H9 (cell line): ENCODE results near the gene GSG1L. TPM values are rescaled to one million over a fixed set of nuclear protein-coding genes. Genes with fewer than 3 reads are reported as not detected.

ENCODE experiments used
- DNase-seq: peaks from one replicate; pipeline ENCODE4 v3.0.0-alpha.2; 2017
- H2AFZ ChIP-seq: one replicate; pipeline ENCODE4 v1.6.1; 2013; ENCODE audit warnings: mild to moderate bottlenecking, low read length, control low read depth, moderate library complexity
- H2AK5ac ChIP-seq: 2 replicates; pipeline ENCODE4 v1.6.1; 2013; ENCODE audit warnings: low read length, control low read depth, mixed read lengths; ENCODE audit not compliant: insufficient read length
- H2BK120ac ChIP-seq: one replicate; pipeline ENCODE4 v1.6.1; 2013; ENCODE audit warnings: low read depth, mild to moderate bottlenecking, low read length, control low read depth, inconsistent platforms; ENCODE audit not compliant: poor library complexity, severe bottlenecking
- H2BK12ac ChIP-seq: 2 replicates; pipeline ENCODE4 v1.6.1; 2013; ENCODE audit warnings: low read length, control low read depth, mixed read lengths, low read depth; ENCODE audit not compliant: insufficient read length
- H2BK15ac ChIP-seq: 2 replicates; pipeline ENCODE4 v1.6.1; 2013; ENCODE audit warnings: low read depth, low read length, control low read depth
- H2BK20ac ChIP-seq: one replicate; pipeline ENCODE4 v1.6.1; 2013; ENCODE audit warnings: low read depth, mild to moderate bottlenecking, low read length, control low read depth, inconsistent platforms; ENCODE audit not compliant: poor library complexity, severe bottlenecking
- H2BK5ac ChIP-seq: 2 replicates; pipeline ENCODE4 v1.6.1; 2013; ENCODE audit warnings: low read length, control low read depth, mixed read lengths; ENCODE audit not compliant: insufficient read length
- H3K14ac ChIP-seq: 2 replicates; pipeline ENCODE4 v1.6.1; 2013; ENCODE audit warnings: low read length, control low read depth; ENCODE audit not compliant: insufficient read depth
- H3K18ac ChIP-seq: 2 replicates; pipeline ENCODE4 v1.6.1; 2013; ENCODE audit warnings: low read depth, mild to moderate bottlenecking, mixed read lengths, low read length, control low read depth; ENCODE audit not compliant: insufficient read length
- H3K23ac ChIP-seq: 2 replicates; pipeline ENCODE4 v1.6.1; 2013; ENCODE audit warnings: low read length, control low read depth, mixed read lengths, low read depth; ENCODE audit not compliant: insufficient read length
- H3K23me2 ChIP-seq: 2 replicates; pipeline ENCODE4 v1.6.1; 2013; ENCODE audit warnings: low read depth, mild to moderate bottlenecking, mixed read lengths, low read length, control low read depth; ENCODE audit not compliant: insufficient read length, poor library complexity, severe bottlenecking
- H3K27ac ChIP-seq: 2 replicates; pipeline ENCODE4 v1.5.1; 2013; ENCODE audit warnings: low read length, control low read depth, mixed read lengths, low read depth; ENCODE audit not compliant: insufficient read length
- H3K27me3 ChIP-seq: 2 replicates; pipeline ENCODE4 v1.6.1; 2013; ENCODE audit warnings: low read length, control low read depth, inconsistent platforms; ENCODE audit not compliant: insufficient read depth
- H3K4ac ChIP-seq: 2 replicates; pipeline ENCODE4 v1.6.1; 2013; ENCODE audit warnings: low read depth, mild to moderate bottlenecking, control low read depth, inconsistent platforms, low read length, moderate library complexity
- H3K4me1 ChIP-seq: 2 replicates; pipeline ENCODE4 v1.6.1; 2013; ENCODE audit warnings: low read length, control low read depth, inconsistent platforms; ENCODE audit not compliant: insufficient read depth
- H3K4me2 ChIP-seq: 2 replicates; pipeline ENCODE4 v1.6.1; 2013; ENCODE audit warnings: low read length, control low read depth, mixed read lengths; ENCODE audit not compliant: insufficient read length, insufficient read depth
- H3K56ac ChIP-seq: 2 replicates; pipeline ENCODE4 v1.6.1; 2013; ENCODE audit warnings: low read depth, mild to moderate bottlenecking, mixed read lengths, low read length, control low read depth; ENCODE audit not compliant: insufficient read length
- H3K79me1 ChIP-seq: 2 replicates; pipeline ENCODE4 v1.6.1; 2013; ENCODE audit warnings: low read depth, mild to moderate bottlenecking, moderate library complexity, low read length, control low read depth, inconsistent platforms; ENCODE audit not compliant: insufficient read depth, poor library complexity, severe bottlenecking
- H3K79me2 ChIP-seq: 2 replicates; pipeline ENCODE4 v1.6.1; 2013; ENCODE audit warnings: low read length, control low read depth, inconsistent platforms; ENCODE audit not compliant: insufficient read depth
- H3K9ac ChIP-seq: 2 replicates; pipeline ENCODE4 v1.6.1; 2013; ENCODE audit warnings: low read length, control low read depth, mixed read lengths; ENCODE audit not compliant: insufficient read length; ENCODE audit errors: extremely low read depth
- H3K9me3 ChIP-seq: one replicate; pipeline ENCODE4 v1.6.1; 2013; ENCODE audit warnings: low read depth, low read length, inconsistent platforms; ENCODE audit not compliant: control insufficient read depth
- H3T11ph ChIP-seq: one replicate; pipeline ENCODE4 v1.6.1; 2013; ENCODE audit warnings: mild to moderate bottlenecking, low read length, control low read depth, inconsistent platforms
- H4K20me1 ChIP-seq: one replicate; pipeline ENCODE4 v1.6.1; 2013; ENCODE audit not compliant: control insufficient read depth, insufficient read length, insufficient read depth
- H4K5ac ChIP-seq: 2 replicates; pipeline ENCODE4 v1.6.1; 2013; ENCODE audit warnings: low read depth, mild to moderate bottlenecking, mixed read lengths, low read length, control low read depth; ENCODE audit not compliant: insufficient read length
- H4K8ac ChIP-seq: replicated peaks from 2 replicates; pipeline ENCODE4 v1.6.1; 2013; ENCODE audit warnings: low read length, control low read depth, mixed read lengths, low read depth; ENCODE audit not compliant: insufficient read length
- H4K91ac ChIP-seq: 2 replicates; pipeline ENCODE4 v1.6.1; 2013; ENCODE audit warnings: low read depth, mild to moderate bottlenecking, moderate library complexity, mixed read lengths, low read length, control low read depth; ENCODE audit not compliant: insufficient read length
- H3K27ac Mint-ChIP-seq, 3 experiments: 2 replicates in 2 of 3; 3 replicates in 1 of 3; pipeline ENCODE4 v1.8.0; 2020 to 2021; ENCODE audit warnings: mixed read lengths in 3 of 3, mild to moderate bottlenecking in 1 of 3, moderate library complexity in 1 of 3
- H3K27me3 Mint-ChIP-seq: 2 replicates; pipeline ENCODE4 v1.8.0; 2021; ENCODE audit warnings: low read depth, mild to moderate bottlenecking, moderate library complexity, mixed read lengths
- H3K36me3 Mint-ChIP-seq, 3 experiments: 2 replicates in 2 of 3; 3 replicates in 1 of 3; pipeline ENCODE4 v1.8.0; 2020 to 2021; ENCODE audit warnings: low read depth in 3 of 3, mixed read lengths in 3 of 3; ENCODE audit not compliant: insufficient read depth in 1 of 3
- H3K4me1 Mint-ChIP-seq, 2 experiments: 2 replicates each; pipeline ENCODE4 v1.8.0; 2020; ENCODE audit warnings: mixed read lengths in 2 of 2
- H3K4me3 Mint-ChIP-seq, 2 experiments: 2 replicates in 1 of 2; 3 replicates in 1 of 2; pipeline ENCODE4 v1.8.0; 2020 to 2021; ENCODE audit warnings: mild to moderate bottlenecking in 2 of 2, mixed read lengths in 2 of 2, moderate library complexity in 1 of 2
- H3K9me3 Mint-ChIP-seq, 2 experiments: 2 replicates in 1 of 2; 3 replicates in 1 of 2; pipeline ENCODE4 v1.8.0; 2020; ENCODE audit warnings: mild to moderate bottlenecking in 2 of 2, mixed read lengths in 2 of 2, moderate library complexity in 1 of 2
- CTCF ChIP-seq: fragments of 200-600 bp; sonication (generic); conservative IDR thresholded peaks from 3 replicates; pipeline ENCODE4 v1.8.0; 2021; ENCODE audit warnings: antibody characterized with exemption, mild to moderate bottlenecking
- WGBS: extraction: QIAGEN DNeasy Blood & Tissue Kit; methylation state at CpG from one replicate; pipeline ENCODE4 v1.1.7; 2013; ENCODE audit warnings: missing lambda C conversion rate, low lambda C conversion rate, mixed read lengths; ENCODE audit not compliant: insufficient read length; ENCODE audit errors: extremely low coverage; 5-methylcytosine and 5-hydroxymethylcytosine counted together
- total RNA-seq: library from RNA; stranded (reverse); gene quantifications from 2 replicates; pipeline ENCODE4 v1.2.1, GENCODE V29; 2021

The GSG1L gene
- total RNA-seq, 1 experiment from 2014 or later, result 0.35 TPM

GRCh38 chr16:28068976-28069375 lies 5.5 kb upstream of the GSG1L start:
- Histone ChIP-seq H2BK20ac (no peak overlapping the region), H3T11ph (no peak overlapping the region), H4K8ac (no peak overlapping the region), H3K79me1 (no peaks in the 10 kb centered on the region), H4K5ac (no peak overlapping the region), H4K91ac (no peak overlapping the region), H4K20me1 (no peaks in the 10 kb centered on the region), H3K79me2 (no peaks in the 10 kb centered on the region), H2BK5ac (no peak overlapping the region), H3K18ac (no peak overlapping the region), H3K4me1 (no peaks in the 10 kb centered on the region), H2BK15ac (no peak overlapping the region), H2AFZ (no peak overlapping the region), H3K56ac (no peak overlapping the region), H3K23me2 (no peaks in the 10 kb centered on the region), H3K27ac (no peak overlapping the region), H3K9me3 (no peaks in the 10 kb centered on the region), H3K9ac (no peak overlapping the region), H3K27me3 (peaks cover 4% of the 10 kb centered on the region; the same call in 1 of the 2 replicates), H3K23ac (no peak overlapping the region), H3K14ac (no peak overlapping the region), H3K4me2 (no peak overlapping the region), H3K4ac (no peak overlapping the region), H2AK5ac (no peak overlapping the region), H2BK12ac (no peak overlapping the region), H2BK120ac (no peak overlapping the region)
- WGBS, result no CpG with 5 or more reads among the region's 7 CpGs
- H3K36me3 Mint-ChIP-seq, result no peaks in the 10 kb centered on the region
- no peak overlapping the region for H3K4me3 Mint-ChIP-seq
- H3K27ac Mint-ChIP-seq, result no peak overlapping the region; a peak in 1 of 7 replicates
- H3K4me1 Mint-ChIP-seq, result peaks cover 4 to 5% of the 10 kb centered on the region in 2 experiments; a peak in 1 of 4 replicates
- no peaks in the 10 kb centered on the region; a peak in 1 of 5 replicates for H3K9me3 Mint-ChIP-seq
- H3K27me3 Mint-ChIP-seq, result peaks cover 41% of the 10 kb centered on the region
- no peak for DNase-seq
- TF ChIP-seq CTCF, result no peak
